ENCODE data around the gene LMAN1L. TPM values are rescaled to one million over a fixed set of nuclear protein-coding genes. Genes with fewer than 3 reads are reported as not detected.

Gene LMAN1L
- total RNA-seq, 5 donors from 2014 or later (not counting 1 experiment from before 2014, with no cell fraction given), result 0.42 to 1.6 (median 0.44) TPM

DNA sequence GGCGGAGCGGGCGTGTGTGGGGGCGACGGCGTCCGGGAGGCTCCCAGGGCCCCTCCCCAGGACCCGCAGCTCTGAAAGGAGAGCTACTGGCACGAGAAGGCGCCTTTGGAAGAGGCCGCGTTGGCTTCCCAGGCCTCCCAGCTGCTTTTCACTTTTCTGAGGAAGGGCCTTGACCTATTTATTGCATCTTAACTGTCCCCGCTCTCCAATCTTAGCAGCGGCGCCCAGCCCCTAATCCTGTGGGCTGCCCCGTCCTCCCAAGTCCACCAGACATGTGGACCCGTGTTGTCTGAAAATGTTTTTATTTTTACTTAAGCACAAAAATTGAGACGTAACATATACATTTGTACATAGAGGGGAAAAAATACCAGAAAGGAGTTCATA, 30.8 kb downstream of the LMAN1L start:
- Mint-ChIP-seq H3K9me3 (no peaks in the 10 kb centered on the region), H3K27ac (peak overlapping the region; percentile 96 to 97), H3K4me1 (peaks cover 48 to 64% (median 54%) of the 10 kb centered on the region in 3 donors), H3K36me3 (peaks cover 22% of the 10 kb centered on the region), H3K27me3 (no peaks in the 10 kb centered on the region), H3K4me3 (peak overlapping the region; percentile 75 to 86 (median 80))
- Histone ChIP-seq H3K36me3 (ENCODE audit: control insufficient read depth in 2 of 2, extremely low read depth in 1 of 2, insufficient read depth in 1 of 2, low read length in 1 of 2) (peaks cover 21 to 36% of the 10 kb centered on the region in 2 donors), H3K4me3 (ENCODE audit: control insufficient read depth in 1 of 2, extremely low read depth in 1 of 2, low read length in 1 of 2) (peak overlapping the region in 1 of 2 donors; percentile 45), H3K27me3 (replicated peaks in 1 of 2; ENCODE audit: control insufficient read depth in 2 of 2, extremely low read depth in 1 of 2, insufficient read depth in 2 of 2, low read length in 1 of 2) (no peaks in the 10 kb centered on the region), H3K27ac (ENCODE audit: low read length) (peak overlapping the region; percentile 71), H3K9me3 (no peaks in the 10 kb centered on the region), H3K4me1 (ENCODE audit: control insufficient read depth in 1 of 2, extremely low read depth in 1 of 2, insufficient read depth in 2 of 2, low read length in 2 of 2) (peaks cover 28 to 66% of the 10 kb centered on the region in 2 experiments)
- ChIA-PET CTCF (interaction anchor here in 1 of 2 donors (1.2 to 2.8 kb wide), 3 partner anchors 50 to 63 kb away, joined by 5 to 18 read pairs (median 6); partner anchors contain the start of gene FAM219B), POLR2A (interaction anchor here in 1 of 2 donors (0.6 kb wide), 1 partner anchor 608 kb away, joined by 13 read pairs; the partner anchor contains the start of gene SIN3A)
- no peak for DNase-seq
- no peak for ATAC-seq (replicated peaks in 1 of 4)
- 1% methylated on average over 12 of the region's 18 CpGs for WGBS (ENCODE audit: insufficient coverage)

DNA sequence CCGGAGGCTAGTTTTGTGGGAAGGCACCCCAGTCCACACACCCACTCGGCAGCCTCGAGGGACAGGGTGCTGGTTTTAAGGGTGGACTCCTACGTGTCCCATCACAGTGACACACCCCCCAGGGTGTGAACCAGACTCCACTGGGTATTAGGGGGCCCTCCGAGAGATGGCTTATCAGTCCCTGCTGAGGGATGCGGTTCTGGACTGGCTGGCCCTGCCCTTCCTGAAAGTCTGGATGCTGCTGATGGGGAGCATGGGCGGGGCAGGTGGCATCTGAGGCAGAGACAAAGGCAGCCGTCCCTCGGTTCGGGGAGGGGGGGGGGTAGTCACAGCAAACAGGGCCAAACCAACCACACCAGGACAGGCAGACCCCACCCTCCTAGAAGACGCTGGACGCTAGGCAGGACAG, 31.3 kb downstream of the LMAN1L start:
- no peaks in the 10 kb centered on the region for H3K27me3 ChIP-seq (replicated peaks in 1 of 2; ENCODE audit: control insufficient read depth in 2 of 2, extremely low read depth in 1 of 2, insufficient read depth in 2 of 2, low read length in 1 of 2)
- ATAC-seq (replicated peaks in 1 of 4) (no peak), DNase-seq (peak in 1 of 35 experiments; percentile 24)
- WGBS (ENCODE audit: insufficient coverage), result no CpG with 5 or more reads among the region's 12 CpGs
- Mint-ChIP-seq H3K27ac (peak overlapping the region; percentile 96 to 97), H3K4me3 (peak overlapping the region; percentile 75 to 86 (median 80)), H3K36me3 (peaks cover 24% of the 10 kb centered on the region), H3K27me3 (no peaks in the 10 kb centered on the region), H3K4me1 (peaks cover 48 to 64% (median 54%) of the 10 kb centered on the region in 3 donors), H3K9me3 (no peaks in the 10 kb centered on the region)
- ChIA-PET POLR2A (no interaction called here), CTCF (interaction anchor here (0.6 to 2.8 kb wide), 4 partner anchors 50 to 113 kb away, joined by 3 to 18 read pairs (median 6); partner anchors contain the start of genes FAM219B (in 1 of the 2) and RPP25 (in 1 of the 2))
- H3K4me1 ChIP-seq (ENCODE audit: control insufficient read depth in 1 of 2, extremely low read depth in 1 of 2, insufficient read depth in 2 of 2, low read length in 2 of 2), result peaks cover 28 to 66% of the 10 kb centered on the region in 2 experiments
- no peaks in the 10 kb centered on the region for H3K9me3 ChIP-seq
- H3K27ac ChIP-seq (ENCODE audit: low read length), result peak overlapping the region; percentile 71
- H3K4me3 ChIP-seq (ENCODE audit: control insufficient read depth in 1 of 2, extremely low read depth in 1 of 2, low read length in 1 of 2), result peak overlapping the region in 1 of 2 donors; percentile 45
- peaks cover 18 to 37% of the 10 kb centered on the region in 2 donors for H3K36me3 ChIP-seq (ENCODE audit: control insufficient read depth in 2 of 2, extremely low read depth in 1 of 2, insufficient read depth in 1 of 2, low read length in 1 of 2)

DNA sequence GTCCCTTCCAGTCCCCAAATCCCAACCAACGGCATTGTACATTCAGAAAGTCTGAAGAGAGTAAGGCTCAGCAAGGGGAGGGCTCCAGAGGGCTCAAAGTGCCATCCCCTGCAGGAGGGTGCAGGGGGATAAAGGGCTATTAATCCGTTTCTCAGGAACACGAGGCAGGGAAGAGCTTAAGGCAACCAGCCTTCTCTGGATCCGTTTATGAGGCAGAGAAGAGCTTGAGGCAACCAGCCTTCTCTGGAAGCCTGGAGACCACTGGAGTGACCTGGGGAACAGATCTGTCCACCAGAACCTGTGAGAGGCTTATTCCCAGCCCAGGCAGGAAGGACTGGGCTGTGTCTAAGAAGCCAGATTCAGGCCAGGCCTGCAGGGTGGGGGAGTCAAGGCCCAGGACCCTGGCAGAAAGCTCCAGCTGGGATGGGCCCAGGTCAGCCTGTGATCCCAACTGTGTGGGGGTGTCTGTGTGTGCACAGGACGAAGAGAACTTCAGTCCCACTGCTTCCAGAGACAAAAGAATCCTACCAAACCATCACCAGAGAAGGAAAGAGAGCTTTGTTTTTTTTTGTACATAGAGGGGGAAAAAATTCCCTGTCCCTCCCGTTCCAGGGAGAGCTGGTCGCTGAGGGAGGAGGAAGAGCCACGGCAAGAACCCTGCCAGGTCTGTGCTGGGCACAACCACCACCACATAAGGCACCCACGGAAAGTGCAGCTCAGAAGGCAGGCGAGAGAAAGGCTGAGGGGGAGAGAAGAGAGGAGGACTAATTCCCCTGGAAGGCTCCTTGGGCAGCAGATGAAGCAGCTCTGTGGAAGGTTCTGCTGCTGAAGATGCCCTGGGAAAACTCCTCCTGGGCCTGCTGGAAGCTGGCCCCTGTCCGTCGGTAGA, 31.9 kb downstream of the LMAN1L start:
- peaks cover 15 to 35% of the 10 kb centered on the region in 2 donors for H3K36me3 ChIP-seq (ENCODE audit: control insufficient read depth in 2 of 2, extremely low read depth in 1 of 2, insufficient read depth in 1 of 2, low read length in 1 of 2)
- Mint-ChIP-seq H3K4me3 (peak overlapping the region; percentile 34 to 86 (median 80)), H3K4me1 (peaks cover 48 to 64% (median 54%) of the 10 kb centered on the region in 3 donors), H3K27me3 (no peaks in the 10 kb centered on the region), H3K27ac (peak overlapping the region; percentile 96 to 97), H3K36me3 (peaks cover 24% of the 10 kb centered on the region), H3K9me3 (no peaks in the 10 kb centered on the region)
- peaks cover 28 to 66% of the 10 kb centered on the region in 2 experiments for H3K4me1 ChIP-seq (ENCODE audit: control insufficient read depth in 1 of 2, extremely low read depth in 1 of 2, insufficient read depth in 2 of 2, low read length in 2 of 2)
- H3K9me3 ChIP-seq, result no peaks in the 10 kb centered on the region
- ATAC-seq (replicated peaks in 1 of 4), result peak in 2 of 4 experiments; percentile 4 to 5
- ChIA-PET CTCF (interaction anchor here (0.5 to 2.8 kb wide), 6 partner anchors 26 to 112 kb away, joined by 3 to 18 read pairs (median 4); partner anchors contain the start of genes RPP25 (in 1 of the 2) and SCAMP2 (in 1 of the 2)), POLR2A (no interaction called here)
- H3K27ac ChIP-seq (ENCODE audit: low read length), result peak overlapping the region; percentile 71
- H3K27me3 ChIP-seq (replicated peaks in 1 of 2; ENCODE audit: control insufficient read depth in 2 of 2, extremely low read depth in 1 of 2, insufficient read depth in 2 of 2, low read length in 1 of 2), result no peaks in the 10 kb centered on the region
- peak in 3 of 35 experiments; percentile 13 to 24 (median 17) for DNase-seq
- WGBS (ENCODE audit: insufficient coverage), result 57% methylated on average over 6 of the region's 12 CpGs
- H3K4me3 ChIP-seq (ENCODE audit: control insufficient read depth in 1 of 2, extremely low read depth in 1 of 2, low read length in 1 of 2), result peak overlapping the region; percentile 8 to 25

DNA sequence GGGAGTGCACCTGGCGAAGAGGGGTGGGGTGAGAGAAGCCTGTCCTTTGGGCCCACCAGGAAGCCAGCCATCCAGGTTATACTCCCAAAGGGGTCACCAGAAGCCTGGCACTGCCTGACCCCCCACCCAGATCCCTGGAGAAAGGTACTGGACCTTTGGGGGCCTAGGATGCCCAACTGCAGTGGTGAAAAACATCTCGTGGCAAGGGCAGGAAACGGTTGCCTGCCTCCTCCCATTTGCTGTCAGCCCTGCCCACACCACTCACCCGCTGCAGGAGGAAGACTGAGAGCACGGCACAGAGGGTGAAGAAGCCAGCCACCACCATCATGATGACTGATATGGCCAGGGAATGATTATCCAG, 32.6 kb downstream of the LMAN1L start:
- no peaks in the 10 kb centered on the region for H3K9me3 ChIP-seq
- H3K27ac ChIP-seq (ENCODE audit: low read length), result peak overlapping the region; percentile 71
- Mint-ChIP-seq H3K27ac (peak overlapping the region; percentile 96 to 97), H3K4me3 (peak overlapping the region; percentile 34 to 86 (median 64)), H3K36me3 (peaks cover 27% of the 10 kb centered on the region), H3K4me1 (peaks cover 48 to 62% (median 54%) of the 10 kb centered on the region in 3 donors), H3K27me3 (no peaks in the 10 kb centered on the region), H3K9me3 (no peaks in the 10 kb centered on the region)
- ChIA-PET POLR2A (no interaction called here), CTCF (interaction anchor here in 1 of 2 donors (0.5 to 2.8 kb wide), 4 partner anchors 26 to 57 kb away, joined by 3 to 18 read pairs (median 4); partner anchors contain the start of gene SCAMP2)
- H3K4me3 ChIP-seq (ENCODE audit: control insufficient read depth in 1 of 2, extremely low read depth in 1 of 2, low read length in 1 of 2), result peak overlapping the region; percentile 8 to 25
- peaks cover 28 to 62% of the 10 kb centered on the region in 2 experiments for H3K4me1 ChIP-seq (ENCODE audit: control insufficient read depth in 1 of 2, extremely low read depth in 1 of 2, insufficient read depth in 2 of 2, low read length in 2 of 2)
- 0% methylated on average over 1 of the region's 5 CpGs for WGBS (ENCODE audit: insufficient coverage)
- H3K27me3 ChIP-seq (replicated peaks in 1 of 2; ENCODE audit: control insufficient read depth in 2 of 2, extremely low read depth in 1 of 2, insufficient read depth in 2 of 2, low read length in 1 of 2), result no peaks in the 10 kb centered on the region
- peaks cover 14 to 37% of the 10 kb centered on the region in 2 donors for H3K36me3 ChIP-seq (ENCODE audit: control insufficient read depth in 2 of 2, extremely low read depth in 1 of 2, insufficient read depth in 1 of 2, low read length in 1 of 2)
- DNase-seq (peak in 32 of 35 experiments; percentile 28 to 73 (median 46)), ATAC-seq (replicated peaks in 1 of 4) (peak; percentile 38 to 70 (median 66))

DNA sequence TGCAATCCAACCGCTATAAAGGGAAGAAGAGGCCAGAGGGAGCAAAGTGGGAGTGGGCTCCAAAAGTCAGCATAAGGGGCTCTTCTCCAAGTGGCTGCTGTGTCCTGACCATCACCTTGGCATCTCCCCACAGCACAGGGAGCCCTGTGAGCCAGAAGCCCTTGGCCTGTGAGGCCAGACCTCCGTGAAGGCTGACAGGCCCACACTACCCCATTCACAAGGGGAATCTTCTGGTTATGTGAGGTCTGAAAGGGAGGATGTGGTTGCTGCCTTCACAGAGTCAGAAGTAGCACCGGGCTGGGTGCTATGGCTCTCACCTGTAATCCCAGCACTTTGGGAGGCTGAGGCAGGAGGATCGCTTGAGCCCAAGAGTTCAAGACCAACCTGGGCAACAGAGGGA, 32.9 kb downstream of the LMAN1L start:
- peaks cover 28 to 58% of the 10 kb centered on the region in 2 experiments for H3K4me1 ChIP-seq (ENCODE audit: control insufficient read depth in 1 of 2, extremely low read depth in 1 of 2, insufficient read depth in 2 of 2, low read length in 2 of 2)
- CTCF ChIA-PET, result interaction anchor here in 1 of 2 donors (2.8 kb wide), 1 partner anchor 56 kb away, joined by 18 read pairs; no protein-coding TSS in a partner anchor

DNA sequence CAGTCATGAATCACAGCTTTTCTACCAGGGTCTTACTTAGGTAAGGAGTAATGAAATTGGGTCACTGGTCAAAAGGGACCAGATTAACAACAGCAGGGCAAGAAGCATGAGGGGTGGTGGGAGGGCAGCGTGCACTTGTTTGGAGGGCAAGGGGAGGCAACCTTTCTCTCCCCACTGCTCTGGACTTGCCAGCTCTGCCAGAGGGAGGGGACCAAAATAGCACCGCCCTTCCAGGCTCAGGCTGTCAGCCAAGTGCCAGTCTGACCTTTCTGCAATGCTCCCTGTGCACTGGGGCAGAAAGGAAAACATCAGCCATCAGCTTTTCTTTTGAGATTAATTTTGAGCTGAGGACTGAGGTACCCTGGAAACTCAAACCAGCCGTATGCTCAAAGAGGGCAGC, 34.8 kb downstream of the LMAN1L start:
- Histone ChIP-seq H3K9me3 (no peaks in the 10 kb centered on the region), H3K27ac (ENCODE audit: low read length) (no peak overlapping the region), H3K4me3 (ENCODE audit: control insufficient read depth in 1 of 2, extremely low read depth in 1 of 2, low read length in 1 of 2) (no peak overlapping the region), H3K4me1 (ENCODE audit: control insufficient read depth in 1 of 2, extremely low read depth in 1 of 2, insufficient read depth in 2 of 2, low read length in 2 of 2) (peaks cover 24 to 40% of the 10 kb centered on the region in 2 experiments), H3K36me3 (ENCODE audit: control insufficient read depth in 2 of 2, extremely low read depth in 1 of 2, insufficient read depth in 1 of 2, low read length in 1 of 2) (peaks cover 12 to 51% of the 10 kb centered on the region in 2 donors), H3K27me3 (replicated peaks in 1 of 2; ENCODE audit: control insufficient read depth in 2 of 2, extremely low read depth in 1 of 2, insufficient read depth in 2 of 2, low read length in 1 of 2) (no peaks in the 10 kb centered on the region)
- no peak for DNase-seq
- Mint-ChIP-seq H3K27ac (peak overlapping the region; percentile 71 to 73), H3K36me3 (peaks cover 39% of the 10 kb centered on the region), H3K4me3 (no peak overlapping the region), H3K9me3 (no peaks in the 10 kb centered on the region), H3K4me1 (peaks cover 31 to 40% (median 36%) of the 10 kb centered on the region in 3 donors), H3K27me3 (no peaks in the 10 kb centered on the region)
- WGBS (ENCODE audit: insufficient coverage), result 86% methylated on average over 1 of the region's 3 CpGs
- no peak for ATAC-seq (replicated peaks in 1 of 4)
- ChIA-PET POLR2A (interaction anchor here in 1 of 2 donors (0.6 to 0.8 kb wide), 2 partner anchors 18 to 1114 kb away, joined by 3 to 4 read pairs; no protein-coding TSS in a partner anchor), CTCF (no interaction called here)

More for the DNA sequence above, 32.9 kb downstream of the LMAN1L start:
- no peaks in the 10 kb centered on the region for H3K9me3 Mint-ChIP-seq
- peak overlapping the region; percentile 34 to 86 (median 64) for H3K4me3 Mint-ChIP-seq
- 45% methylated on average over 2 of the region's 4 CpGs for WGBS (ENCODE audit: insufficient coverage)
- Histone ChIP-seq H3K9me3 (no peaks in the 10 kb centered on the region), H3K36me3 (ENCODE audit: control insufficient read depth in 2 of 2, extremely low read depth in 1 of 2, insufficient read depth in 1 of 2, low read length in 1 of 2) (peaks cover 10 to 37% of the 10 kb centered on the region in 2 donors), H3K27me3 (replicated peaks in 1 of 2; ENCODE audit: control insufficient read depth in 2 of 2, extremely low read depth in 1 of 2, insufficient read depth in 2 of 2, low read length in 1 of 2) (no peaks in the 10 kb centered on the region), H3K27ac (ENCODE audit: low read length) (peak overlapping the region; percentile 71), H3K4me3 (ENCODE audit: control insufficient read depth in 1 of 2, extremely low read depth in 1 of 2, low read length in 1 of 2) (peak overlapping the region in 1 of 2 donors; percentile 8)
- peak in 7 of 35 experiments; percentile 5 to 51 (median 13) for DNase-seq
- H3K4me1 Mint-ChIP-seq, result peaks cover 48 to 58% (median 54%) of the 10 kb centered on the region in 3 donors
- H3K27ac Mint-ChIP-seq, result peak overlapping the region; percentile 96 to 97
- POLR2A ChIA-PET, result interaction anchor here in 1 of 2 donors (0.5 kb wide), 1 partner anchor 19 kb away, joined by 5 read pairs; no protein-coding TSS in a partner anchor
- H3K36me3 Mint-ChIP-seq, result peaks cover 27% of the 10 kb centered on the region
- ATAC-seq (replicated peaks in 1 of 4), result peak in 3 of 4 experiments; percentile 2 to 21 (median 19)
- H3K27me3 Mint-ChIP-seq, result no peaks in the 10 kb centered on the region

All from T-cell (primary cell).